ENCODE results near the gene MYO10. TPM values are rescaled to one million over a fixed set of nuclear protein-coding genes. Genes with fewer than 3 reads are reported as not detected.

The MYO10 gene
- total and polyA plus RNA-seq, 2 experiments from 2014 or later = 33.7 to 52.4 TPM

GRCh38 chr5:16929347-16929746 lies 6.7 kb downstream of the MYO10 start:
- H3K36me3 ChIP-seq (replicated peaks; ENCODE audit: insufficient read depth, low read depth) = no peaks in the 10 kb centered on the region
- H4K20me1 ChIP-seq (ENCODE audit: insufficient read depth, poor library complexity, severe bottlenecking) = peaks cover 34% of the 10 kb centered on the region
- H3K27ac ChIP-seq = no peak overlapping the region
- TF ChIP-seq CTCF (IDR thresholded peaks at IDR 0.05; ENCODE audit: poor library complexity) (no peak), EZH2 (IDR thresholded peaks at IDR 0.05; ENCODE audit: borderline replicate concordance) (no peak), EZH2phosphoT487 (IDR thresholded peaks at IDR 0.05; ENCODE audit: low read depth, severe bottlenecking, unreplicated experiment) (no peak)
- no peak for DNase-seq (ENCODE audit: low spot score)
- no peak overlapping the region for H3K4me3 ChIP-seq
- no peaks in the 10 kb centered on the region for H3K9me2 ChIP-seq (replicated peaks; ENCODE audit: insufficient read depth)
- no peaks in the 10 kb centered on the region for H3K27me3 ChIP-seq
- no peaks in the 10 kb centered on the region for H3K9me3 ChIP-seq (ENCODE audit: low read depth)
- H3K79me2 ChIP-seq = peaks cover 93% of the 10 kb centered on the region
- H3K4me2 ChIP-seq = no peak overlapping the region
- H3K4me1 ChIP-seq (ENCODE audit: insufficient read depth) = peaks cover 17% of the 10 kb centered on the region
- WGBS (ENCODE audit: low lambda C conversion rate, missing lambda C conversion rate) = 95% methylated on average over 2 of the region's 2 CpGs
- no peak overlapping the region for H2AFZ ChIP-seq

GRCh38 chr5:16927613-16928012 lies 8.5 kb downstream of the MYO10 start:
- WGBS (ENCODE audit: low lambda C conversion rate, missing lambda C conversion rate) = 87% methylated on average over 8 of the region's 8 CpGs
- peaks cover 17% of the 10 kb centered on the region for H3K4me1 ChIP-seq (ENCODE audit: insufficient read depth)
- no peaks in the 10 kb centered on the region for H3K9me2 ChIP-seq (replicated peaks; ENCODE audit: insufficient read depth)
- H3K27ac ChIP-seq = no peak overlapping the region
- H3K27me3 ChIP-seq = no peaks in the 10 kb centered on the region
- H3K79me2 ChIP-seq = peaks cover 93% of the 10 kb centered on the region
- no peak overlapping the region for H2AFZ ChIP-seq
- peaks cover 24% of the 10 kb centered on the region for H4K20me1 ChIP-seq (ENCODE audit: insufficient read depth, poor library complexity, severe bottlenecking)
- no peaks in the 10 kb centered on the region for H3K36me3 ChIP-seq (replicated peaks; ENCODE audit: insufficient read depth, low read depth)
- H3K4me2 ChIP-seq = no peak overlapping the region
- no peak for TF ChIP-seq EZH2 (IDR thresholded peaks at IDR 0.05; ENCODE audit: borderline replicate concordance)
- TF ChIP-seq CTCF (IDR thresholded peaks at IDR 0.05; ENCODE audit: poor library complexity) = no peak
- no peak for TF ChIP-seq EZH2phosphoT487 (IDR thresholded peaks at IDR 0.05; ENCODE audit: low read depth, severe bottlenecking, unreplicated experiment)
- H3K9me3 ChIP-seq (ENCODE audit: low read depth) = no peaks in the 10 kb centered on the region
- DNase-seq (ENCODE audit: low spot score) = no peak
- no peak overlapping the region for H3K4me3 ChIP-seq

- Histone ChIP-seq H3K27me3 (no peaks in the 10 kb centered on the region), H3K36me3 (replicated peaks; ENCODE audit: insufficient read depth, low read depth) (no peaks in the 10 kb centered on the region), H4K20me1 (ENCODE audit: insufficient read depth, poor library complexity, severe bottlenecking) (peaks cover 14% of the 10 kb centered on the region), H3K4me2 (no peak overlapping the region), H3K9me2 (replicated peaks; ENCODE audit: insufficient read depth) (no peaks in the 10 kb centered on the region), H3K4me1 (ENCODE audit: insufficient read depth) (peaks cover 12% of the 10 kb centered on the region), H3K4me3 (no peak overlapping the region), H3K79me2 (peaks cover 90% of the 10 kb centered on the region), H3K9me3 (ENCODE audit: low read depth) (no peaks in the 10 kb centered on the region), H3K27ac (no peak overlapping the region), H2AFZ (no peak overlapping the region)
- WGBS (ENCODE audit: low lambda C conversion rate, missing lambda C conversion rate) = 95% methylated on average over 8 of the region's 8 CpGs
- TF ChIP-seq CTCF (IDR thresholded peaks at IDR 0.05; ENCODE audit: poor library complexity) = no peak
- TF ChIP-seq EZH2phosphoT487 (IDR thresholded peaks at IDR 0.05; ENCODE audit: low read depth, severe bottlenecking, unreplicated experiment) = no peak
- TF ChIP-seq EZH2 (IDR thresholded peaks at IDR 0.05; ENCODE audit: borderline replicate concordance) = no peak
- DNase-seq (ENCODE audit: low spot score) = no peak
Observed at GRCh38 chr5:16926417-16926816, 9.7 kb downstream of the MYO10 start.

- Histone ChIP-seq H3K27me3 (no peaks in the 10 kb centered on the region), H3K4me3 (no peak overlapping the region), H3K79me2 (peaks cover 89% of the 10 kb centered on the region), H3K27ac (no peak overlapping the region), H3K9me3 (ENCODE audit: low read depth) (no peaks in the 10 kb centered on the region), H3K9me2 (replicated peaks; ENCODE audit: insufficient read depth) (no peaks in the 10 kb centered on the region), H3K36me3 (replicated peaks; ENCODE audit: insufficient read depth, low read depth) (no peaks in the 10 kb centered on the region), H3K4me1 (ENCODE audit: insufficient read depth) (no peaks in the 10 kb centered on the region), H4K20me1 (ENCODE audit: insufficient read depth, poor library complexity, severe bottlenecking) (peaks cover 16% of the 10 kb centered on the region), H3K4me2 (no peak overlapping the region), H2AFZ (no peak overlapping the region)
- no peak for TF ChIP-seq EZH2 (IDR thresholded peaks at IDR 0.05; ENCODE audit: borderline replicate concordance)
- no peak for DNase-seq (ENCODE audit: low spot score)
- whole genome bisulfite sequencing (ENCODE audit: low lambda C conversion rate, missing lambda C conversion rate) = 92% methylated on average over 8 of the region's 8 CpGs
Observed at GRCh38 chr5:16924206-16924605, 11.9 kb downstream of the MYO10 start.
